Left colon (tissue), 2 donors: ENCODE results near the gene SART1. TPM values are rescaled to one million over a fixed set of nuclear protein-coding genes. Genes with fewer than 3 reads are reported as not detected.

ENCODE experiments used
- ATAC-seq: fragments of 200-7000 bp; cut with Tn5 transposase; one replicate; pipeline ENCODE4 v1.9.1; 2020; ENCODE audit warnings: mild to moderate bottlenecking, moderate library complexity
- DNase-seq, 2 donors: peaks; one replicate each; pipeline ENCODE4 v3.0.0-alpha.2; 2020
- intact Hi-C, 2 donors: fragments of 100-400 bp; cut with DNase I in 1 of 2; cut with micrococcal nuclease in 1 of 2; formaldehyde crosslinking; loops; one replicate each; pipeline versions ENCODE4 v1.11.2 to v1.14.0; 2022; cut with DNase I, micrococcal nuclease
- total RNA-seq, 2 donors: library from RNA; stranded (reverse); fragmentation: NEBNext Ultra II Directional; extraction: Animal tissue kit (Norgen Biotek cat#: 25700); gene quantifications; one replicate each; pipeline ENCODE4 v1.2.1, GENCODE V29; 2021
- donor health status: DM: no; HTN: no; CAD: no.
- donor health status: DM: yes; HTN: yes; CAD: no.

Gene SART1
- total RNA-seq, 2 donors from 2014 or later: 41.1 to 46.4 TPM

DNA sequence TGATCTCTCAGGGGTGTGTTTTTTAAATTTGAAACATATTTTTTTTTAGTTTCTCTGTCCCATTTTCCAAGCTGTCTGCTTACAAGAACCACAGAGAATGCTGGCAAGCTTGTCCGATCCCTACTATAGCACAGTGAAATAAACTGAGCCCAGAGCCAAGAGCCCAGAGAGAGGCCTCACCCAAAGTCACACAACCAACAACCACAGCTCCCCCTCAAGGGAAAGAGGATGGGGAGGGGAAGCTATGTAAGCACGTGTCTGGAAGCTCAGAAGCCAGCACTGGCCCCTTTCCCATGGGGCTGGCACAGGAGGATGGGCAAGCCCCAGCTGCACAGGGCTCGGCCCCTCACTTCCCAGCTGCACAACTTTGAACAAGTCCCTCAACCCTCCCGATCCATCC, 3.2 kb upstream of the SART1 start:
- ATAC-seq (no peak), DNase-seq (no peak)
- intact Hi-C loops: no loop called here

DNA sequence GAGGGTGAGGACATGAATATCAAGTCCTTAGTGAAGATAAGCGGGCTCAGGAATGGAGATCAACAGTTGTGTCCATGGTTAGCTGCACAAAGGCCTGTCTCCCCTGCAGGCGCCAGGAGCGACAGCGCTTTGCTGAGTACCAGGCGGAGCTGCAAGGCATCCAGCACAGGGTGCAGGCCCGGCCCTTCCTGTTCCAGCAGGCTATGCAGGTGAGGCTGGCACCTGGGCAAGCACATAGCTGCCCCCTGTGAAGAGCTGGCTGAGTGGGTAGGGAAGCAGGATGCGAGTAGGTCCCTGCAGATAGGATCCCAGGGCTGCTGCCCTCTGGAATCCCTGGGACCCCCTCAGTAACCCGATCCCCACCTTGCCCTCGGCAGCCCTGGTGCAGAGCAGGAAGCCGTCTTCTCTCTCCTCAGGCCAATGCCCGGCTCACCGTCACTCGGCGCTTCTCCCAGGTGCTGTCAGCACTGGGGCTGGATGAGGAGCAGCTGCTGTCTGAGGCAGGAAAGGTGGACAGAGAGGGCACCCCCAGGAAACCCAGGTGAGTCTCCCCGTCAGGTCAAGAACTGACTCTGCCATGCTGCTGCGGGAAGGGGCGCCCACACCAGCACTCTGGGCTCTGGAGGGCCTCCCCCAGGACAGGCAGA, 2.6 kb upstream of the SART1 start:
- no peak for ATAC-seq
- no peak for DNase-seq
- intact Hi-C loops: no loop called here

DNA sequence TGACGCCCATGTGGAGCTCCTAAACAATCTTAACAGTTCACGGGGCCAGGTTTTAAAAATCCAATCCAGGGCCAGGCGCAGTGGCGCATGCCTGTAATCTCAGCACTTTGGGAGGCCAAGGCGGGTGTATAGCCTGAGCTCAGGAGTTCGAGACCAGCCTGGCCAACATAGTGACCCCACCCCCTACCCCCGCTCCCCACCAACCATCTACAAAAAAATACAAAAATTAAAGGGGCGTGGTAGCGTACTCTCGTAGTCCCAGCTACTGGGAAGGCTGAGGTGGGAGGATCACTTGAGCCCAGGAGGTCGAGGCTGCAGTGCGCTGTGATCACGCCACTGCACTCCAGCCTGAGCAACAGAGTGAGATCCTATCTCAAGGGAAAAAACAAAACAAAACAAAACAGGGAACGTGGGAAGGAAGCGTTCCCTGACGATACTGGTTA, 689 bp upstream of the SART1 start:
- DNase-seq: no peak
- ATAC-seq: peak; percentile 14
- intact Hi-C loops: loop anchor here in 1 of 2 donors (5.0 kb wide), 1 partner anchor 74 kb away; the partner anchor contains the start of gene FIBP

DNA sequence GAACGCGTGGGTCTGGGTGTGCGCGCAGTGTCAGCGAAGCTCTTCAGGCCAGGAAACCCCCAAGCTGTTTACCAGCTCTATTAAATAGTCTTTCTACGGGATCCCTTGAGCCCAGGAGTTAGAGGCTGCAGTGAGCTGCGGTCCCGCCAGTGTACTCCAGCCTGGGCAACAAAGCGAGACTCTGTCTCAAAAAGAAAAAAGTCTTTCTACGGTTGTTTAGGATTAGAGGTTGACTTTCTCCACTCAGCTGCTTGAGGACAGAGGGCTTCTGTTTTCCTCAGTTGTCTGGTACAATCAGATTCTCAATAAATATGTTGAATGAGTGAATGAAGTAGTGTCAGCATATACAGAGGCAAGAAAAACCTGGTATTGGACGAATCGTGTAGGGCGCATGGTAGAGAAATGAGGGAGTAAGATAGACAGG, 619 bp downstream of the SART1 start:
- intact Hi-C loops: loop anchor here in 1 of 2 donors (5.0 kb wide), 1 partner anchor 75 kb away; the partner anchor contains the start of gene FIBP
- ATAC-seq: peak; percentile 26

DNA sequence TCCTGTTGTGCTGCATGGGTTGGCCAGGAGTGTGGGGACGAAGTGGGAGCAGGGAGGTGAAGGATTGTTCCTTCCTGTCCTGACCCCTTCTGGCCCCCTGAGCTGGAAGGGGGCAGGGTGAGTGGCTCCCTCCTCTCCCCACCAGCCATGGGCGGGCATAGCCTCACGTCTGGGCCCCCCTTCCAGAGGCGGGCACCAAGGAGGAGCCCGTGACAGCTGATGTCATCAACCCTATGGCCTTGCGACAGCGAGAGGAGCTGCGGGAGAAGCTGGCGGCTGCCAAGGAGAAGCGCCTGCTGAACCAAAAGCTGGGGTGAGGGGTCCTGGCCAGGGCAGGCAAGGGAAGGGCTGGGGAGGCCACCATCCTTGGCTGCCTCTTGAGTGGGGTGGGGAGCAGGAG, 3.4 kb downstream of the SART1 start:
- intact Hi-C loops: loop anchor here in 1 of 2 donors (5.0 kb wide), 1 partner anchor 78 kb away; the partner anchor contains the start of gene FIBP
- no peak for ATAC-seq
- no peak for DNase-seq

More for the DNA sequence above, 619 bp downstream of the SART1 start:
- no peak for DNase-seq

DNA sequence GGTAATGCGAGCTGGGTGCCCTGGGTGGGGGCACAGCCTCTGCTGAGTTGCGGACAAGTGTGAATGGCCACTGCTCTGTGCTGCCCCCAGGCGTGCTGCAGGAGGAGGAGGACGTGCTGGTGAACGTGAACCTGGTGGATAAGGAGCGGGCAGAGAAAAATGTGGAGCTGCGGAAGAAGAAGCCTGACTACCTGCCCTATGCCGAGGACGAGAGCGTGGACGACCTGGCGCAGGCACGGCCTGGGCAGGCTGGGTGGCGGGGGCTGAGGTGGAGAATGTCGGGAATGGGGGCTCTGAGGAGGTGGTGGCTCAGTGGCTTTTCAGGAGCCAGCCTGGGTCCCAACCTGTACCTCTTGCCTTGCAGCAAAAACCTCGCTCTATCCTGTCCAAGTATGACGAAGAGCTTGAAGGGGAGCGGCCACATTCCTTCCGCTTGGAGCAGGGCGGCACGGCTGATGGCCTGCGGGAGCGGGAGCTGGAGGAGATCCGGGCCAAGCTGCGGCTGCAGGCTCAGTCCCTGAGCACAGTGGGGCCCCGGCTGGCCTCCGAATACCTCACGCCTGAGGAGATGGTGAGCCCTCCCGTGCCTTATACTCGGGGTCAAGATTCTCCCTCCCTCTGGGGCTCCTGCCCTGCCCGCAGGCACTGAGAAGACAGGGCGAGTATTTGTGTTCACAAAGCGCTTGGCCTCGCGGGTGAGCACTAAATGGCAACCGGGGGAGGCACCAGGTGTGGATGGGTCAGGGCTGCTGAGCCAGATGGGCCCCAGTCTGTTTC, 4.6 kb downstream of the SART1 start:
- intact Hi-C loops: no loop called here
- DNase-seq (no peak), ATAC-seq (no peak)

DNA sequence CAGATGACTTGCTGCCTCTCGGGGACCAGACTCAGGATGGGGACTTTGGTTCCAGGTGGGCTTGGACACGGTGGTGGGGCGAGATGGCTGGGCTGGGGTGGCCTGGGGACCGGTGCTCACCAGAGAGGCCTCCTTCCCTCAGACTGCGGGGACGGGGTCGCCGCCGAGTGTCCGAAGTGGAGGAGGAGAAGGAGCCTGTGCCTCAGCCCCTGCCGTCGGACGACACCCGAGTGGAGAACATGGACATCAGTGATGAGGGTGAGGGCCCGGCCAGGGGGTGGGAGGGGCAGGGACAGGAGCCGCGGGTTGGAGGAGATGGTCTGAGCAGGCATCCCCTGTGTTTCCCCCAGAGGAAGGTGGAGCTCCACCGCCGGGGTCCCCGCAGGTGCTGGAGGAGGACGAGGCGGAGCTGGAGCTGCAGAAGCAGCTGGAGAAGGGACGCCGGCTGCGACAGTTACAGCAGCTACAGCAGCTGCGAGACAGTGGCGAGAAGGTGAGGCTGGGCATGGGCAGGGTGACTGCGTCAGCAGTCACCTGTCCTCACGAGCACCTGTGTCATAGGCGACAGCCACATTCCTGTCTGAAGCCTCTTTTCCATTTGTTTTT, 5.9 kb downstream of the SART1 start:
- ATAC-seq (no peak), DNase-seq (no peak)
- intact Hi-C loops: no loop called here

DNA sequence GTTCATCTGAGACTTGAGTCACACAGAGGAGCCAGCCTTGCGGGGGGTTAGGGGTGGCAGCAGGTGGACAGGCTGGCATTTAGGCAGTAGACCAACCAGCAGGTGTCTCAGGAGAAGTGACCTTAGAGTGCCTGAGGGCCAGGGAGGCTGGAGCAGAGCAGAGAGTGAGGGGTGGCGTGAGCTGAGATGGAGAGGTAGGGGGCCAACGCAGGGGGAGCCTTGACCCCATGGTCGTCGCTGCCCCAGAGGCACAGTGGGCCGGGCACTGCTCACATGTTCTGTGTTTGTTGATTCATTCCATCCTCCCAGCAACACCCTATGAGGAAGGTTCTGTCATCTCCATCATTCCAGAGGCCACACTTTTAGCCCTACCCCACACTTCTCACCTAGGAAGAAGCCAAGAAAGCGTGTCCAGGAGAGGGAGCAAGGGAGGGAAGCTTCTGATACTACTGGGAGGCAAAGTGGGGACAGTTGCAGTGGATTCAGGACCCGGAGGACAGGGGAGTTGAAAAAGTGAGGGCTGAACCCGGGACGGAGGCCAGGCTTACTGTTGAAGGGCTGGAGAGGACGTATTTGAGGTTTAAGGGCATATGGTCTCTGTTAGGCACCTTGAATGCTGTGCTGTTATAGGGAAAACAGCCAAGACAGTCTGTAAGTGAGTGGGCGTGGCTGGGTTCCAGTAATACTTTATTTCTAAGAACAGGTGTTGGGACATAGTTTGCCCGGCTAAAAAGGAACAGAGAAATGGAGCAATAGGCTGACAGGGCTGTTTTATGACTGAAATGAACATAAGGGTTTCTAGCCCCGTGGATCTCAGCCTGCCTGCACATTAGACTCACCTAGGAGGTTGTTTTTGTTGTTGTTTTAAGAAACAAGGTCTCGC, 7.3 kb downstream of the SART1 start:
- peak; percentile 26 for ATAC-seq
- no peak for DNase-seq
- intact Hi-C loops: no loop called here

DNA sequence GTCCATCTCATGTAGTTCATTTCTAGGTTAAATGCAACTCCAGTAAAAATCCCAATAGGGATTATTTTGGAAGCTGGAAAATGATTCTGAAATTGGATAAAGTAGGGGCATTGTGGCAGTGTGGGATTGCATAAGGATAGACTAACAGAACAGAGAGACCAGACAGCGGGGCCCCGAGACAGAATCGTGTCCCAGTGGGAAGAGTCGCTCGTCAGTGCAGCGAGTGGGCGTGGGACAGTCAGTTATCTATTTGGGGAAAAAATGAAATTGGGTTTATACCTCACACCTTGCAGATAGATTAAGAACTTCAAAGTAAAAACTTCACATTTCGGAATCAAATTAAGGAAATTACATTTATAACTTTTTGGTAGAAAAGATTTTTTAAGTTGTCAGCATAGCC, 10.6 kb downstream of the SART1 start:
- no peak for DNase-seq
- intact Hi-C loops: no loop called here
- ATAC-seq: no peak

DNA sequence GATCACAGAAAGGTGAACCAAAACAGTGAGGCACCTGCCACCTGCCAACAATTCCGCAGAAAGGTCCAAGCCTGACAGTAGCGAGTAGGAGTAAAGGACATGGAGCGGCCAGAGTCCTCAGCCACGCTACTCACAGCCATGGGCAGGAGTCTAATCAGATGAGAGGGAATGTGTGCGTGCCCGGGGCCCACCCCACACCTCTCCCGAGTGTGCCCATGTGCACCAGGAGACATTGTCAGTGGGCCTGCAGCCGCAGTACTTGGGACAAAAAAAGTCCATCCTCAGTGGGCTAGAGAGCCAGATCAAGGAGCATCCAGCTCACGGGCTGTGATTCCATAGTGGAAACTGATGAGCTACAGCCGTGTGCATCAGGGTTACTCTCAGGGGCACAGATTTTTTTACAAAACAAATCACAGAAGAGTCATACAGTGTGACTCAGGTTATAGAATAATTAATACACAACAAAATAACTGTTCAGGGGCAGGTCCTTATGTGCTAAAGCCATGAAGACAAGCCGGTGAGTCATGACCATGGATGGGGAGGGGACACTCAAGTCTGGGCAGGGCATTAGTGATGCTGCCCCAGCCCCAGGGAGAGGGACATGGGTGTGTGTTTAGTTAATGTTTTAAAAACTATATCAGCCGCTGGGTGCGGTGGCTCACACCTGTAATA, 12.0 kb downstream of the SART1 start:
- ATAC-seq (no peak), DNase-seq (no peak)

DNA sequence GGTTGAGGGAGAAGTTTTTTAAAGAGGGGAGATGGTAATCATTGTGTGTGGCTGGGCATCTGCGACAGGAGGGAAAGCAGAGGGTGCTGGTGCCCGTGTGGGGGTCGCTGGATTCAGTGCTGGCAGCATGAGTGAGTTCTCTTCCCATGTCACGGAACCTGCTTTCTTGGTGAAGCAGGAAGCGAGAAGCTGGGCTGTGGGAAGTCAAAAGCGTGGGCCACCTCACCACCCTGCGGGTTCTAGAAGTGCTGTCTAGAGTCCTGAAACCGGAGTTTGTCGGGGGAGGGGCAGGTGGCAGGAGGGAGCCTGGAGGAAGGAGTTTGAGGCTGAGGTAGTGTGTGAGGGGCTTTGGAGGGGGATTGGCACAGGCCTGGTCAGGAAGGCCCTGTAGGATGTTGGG, 14.2 kb downstream of the SART1 start:
- intact Hi-C loops: no loop called here
- no peak for DNase-seq
- ATAC-seq: peak; percentile 3

More for the DNA sequence above, 12.0 kb downstream of the SART1 start:
- intact Hi-C loops: no loop called here

DNA sequence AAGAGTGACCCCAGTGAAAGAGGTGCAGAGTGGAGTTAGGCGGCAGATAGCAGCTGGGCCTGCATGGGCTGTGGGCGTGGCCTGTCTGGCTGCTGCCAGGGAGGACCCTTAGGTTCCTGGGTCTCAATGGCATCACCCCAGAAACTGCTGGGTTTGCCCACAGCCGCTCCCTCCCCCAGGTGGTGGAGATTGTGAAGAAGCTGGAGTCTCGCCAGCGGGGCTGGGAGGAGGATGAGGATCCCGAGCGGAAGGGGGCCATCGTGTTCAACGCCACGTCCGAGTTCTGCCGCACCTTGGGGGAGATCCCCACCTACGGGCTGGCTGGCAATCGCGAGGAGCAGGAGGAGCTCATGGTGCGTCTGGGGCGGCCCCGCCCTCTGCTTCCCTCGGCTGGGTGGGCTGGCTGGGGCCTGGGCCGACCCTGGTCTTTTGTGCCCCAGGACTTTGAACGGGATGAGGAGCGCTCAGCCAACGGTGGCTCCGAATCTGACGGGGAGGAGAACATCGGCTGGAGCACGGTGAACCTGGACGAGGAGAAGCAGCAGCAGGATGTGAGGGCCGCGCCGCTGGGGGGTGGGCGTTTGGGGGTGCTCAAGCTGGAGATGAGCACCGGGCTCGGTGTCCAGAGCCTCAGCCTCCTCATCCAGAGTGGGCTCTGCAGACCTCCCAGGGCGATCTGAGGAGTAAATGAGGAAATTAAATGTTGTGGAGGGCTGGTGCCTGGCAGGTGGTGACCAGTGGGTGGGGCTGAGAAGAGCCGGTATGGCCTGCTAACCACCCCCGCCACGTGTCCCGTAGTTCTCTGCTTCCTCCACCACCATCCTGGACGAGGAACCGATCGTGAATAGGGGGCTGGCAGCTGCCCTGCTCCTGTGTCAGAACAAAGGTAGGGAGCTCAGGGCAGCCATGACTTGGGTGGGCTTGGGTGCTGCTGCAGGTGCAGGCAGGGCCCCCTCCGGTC, 15.0 kb downstream of the SART1 start:
- DNase-seq (no peak), ATAC-seq (no peak)
- intact Hi-C loops: no loop called here

DNA sequence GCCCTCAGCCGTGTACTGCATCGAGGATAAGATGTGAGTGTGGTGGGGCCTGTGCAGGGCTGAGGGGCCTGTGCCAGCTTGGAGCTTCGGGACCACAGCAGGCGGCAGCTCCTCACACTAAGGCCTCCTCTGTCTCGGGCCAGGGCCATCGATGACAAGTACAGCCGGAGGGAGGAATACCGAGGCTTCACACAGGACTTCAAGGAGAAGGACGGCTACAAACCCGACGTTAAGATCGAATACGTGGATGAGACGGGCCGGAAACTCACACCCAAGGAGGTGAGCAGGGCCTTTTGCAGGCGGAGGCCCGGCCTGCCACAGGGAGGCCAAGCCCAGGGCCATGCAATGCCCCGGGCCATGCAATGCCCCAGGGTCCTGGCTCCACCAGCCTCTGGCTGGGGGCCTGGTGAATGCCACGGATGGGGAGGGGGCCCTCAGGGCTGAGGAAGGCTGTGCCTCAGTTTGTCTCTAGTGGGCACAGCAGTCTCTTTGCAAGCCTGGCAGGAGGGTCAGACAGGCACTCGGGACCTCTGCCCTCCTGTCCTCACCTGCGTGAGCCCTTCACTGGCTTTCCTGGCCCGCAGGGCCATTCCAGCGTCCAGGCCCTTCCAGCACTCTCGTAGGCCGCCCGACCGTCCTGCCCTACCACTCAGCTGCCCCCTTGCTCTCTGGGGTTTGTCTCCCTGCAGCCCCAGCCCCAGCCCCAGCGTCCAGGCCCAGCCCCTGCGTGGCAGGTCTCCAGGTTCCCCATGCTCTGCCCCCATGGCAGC, 16.3 kb downstream of the SART1 start:
- ATAC-seq (no peak), DNase-seq (no peak)
- intact Hi-C loops: no loop called here

DNA sequence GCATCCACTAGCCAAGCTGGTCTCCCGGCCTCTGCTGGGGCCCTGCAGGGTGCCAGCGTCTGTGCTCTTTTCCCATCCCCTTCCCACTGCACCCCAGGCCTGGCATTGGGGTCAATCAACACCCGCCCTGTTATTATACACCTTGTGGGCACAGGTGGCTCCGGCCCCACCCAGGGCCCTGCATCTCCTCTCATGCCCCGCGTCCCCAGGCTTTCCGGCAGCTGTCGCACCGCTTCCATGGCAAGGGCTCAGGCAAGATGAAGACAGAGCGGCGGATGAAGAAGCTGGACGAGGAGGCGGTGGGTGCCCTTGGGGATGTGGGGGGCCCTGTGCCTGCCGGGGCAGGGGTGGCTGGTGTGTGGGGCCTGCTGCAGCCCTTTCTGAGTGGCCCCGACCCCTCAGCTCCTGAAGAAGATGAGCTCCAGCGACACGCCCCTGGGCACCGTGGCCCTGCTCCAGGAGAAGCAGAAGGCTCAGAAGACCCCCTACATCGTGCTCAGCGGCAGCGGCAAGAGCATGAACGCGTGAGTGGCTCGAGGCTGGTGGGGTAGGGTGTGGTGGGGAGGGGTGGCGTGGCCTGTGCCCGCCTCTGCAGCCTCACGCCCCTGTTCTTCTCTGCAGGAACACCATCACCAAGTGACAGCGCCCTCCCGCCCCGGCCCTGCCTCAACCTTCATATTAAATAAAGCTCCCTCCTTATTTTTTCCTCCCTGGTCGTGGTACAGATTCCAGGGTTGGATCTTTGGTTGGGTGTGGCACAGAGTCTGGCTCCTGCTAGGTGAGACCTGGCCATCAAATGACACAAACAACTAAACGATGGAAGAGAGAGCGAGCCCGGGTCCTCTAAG, 17.1 kb downstream of the SART1 start:
- no peak for DNase-seq
- intact Hi-C loops: no loop called here
- no peak for ATAC-seq

DNA sequence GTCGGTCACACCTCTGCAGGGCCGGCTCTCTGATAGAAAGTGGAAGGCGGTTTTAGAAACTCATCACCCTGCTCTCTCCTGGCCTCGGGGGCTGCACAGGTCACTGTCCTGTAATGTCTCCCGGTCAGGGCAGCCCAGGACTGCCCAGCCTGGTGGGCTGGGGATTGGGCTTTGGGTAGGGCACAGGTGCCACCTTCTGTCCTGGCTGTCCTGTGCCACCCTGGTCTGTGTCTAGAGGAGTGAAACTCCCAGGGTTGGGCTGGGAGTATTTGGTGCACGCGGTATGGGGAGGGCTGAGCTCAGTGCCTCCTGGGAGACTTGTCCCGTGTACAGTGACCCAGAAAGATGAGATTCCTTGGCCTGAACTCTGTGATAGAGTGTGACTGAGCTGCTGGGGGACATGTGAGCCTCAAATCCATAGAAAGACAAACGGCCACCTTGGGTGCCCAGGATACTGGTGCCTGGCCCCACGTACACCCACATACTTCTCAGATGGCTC, 17.8 kb downstream of the SART1 start:
- ATAC-seq (peak; percentile 13), DNase-seq (no peak)
- intact Hi-C loops: no loop called here
